ENCODE results near the gene ATAD2B.

ATAD2B gene

GRCh38 chr2:23903034-23903433, 23.9 kb downstream of the ATAD2B start:
- ChIA-PET CTCF (interaction anchor here (2.0 to 3.8 kb wide), 2 partner anchors 23 to 24 kb away, joined by 8 to 26 read pairs; partner anchors contain the start of gene ATAD2B), POLR2A (no interaction called here)
- no peak for DNase-seq (ENCODE audit: extremely low spot score)
- no peak for TF ChIP-seq CTCF (IDR thresholded peaks at IDR 0.05; ENCODE audit: control extremely low read depth, extremely low read depth, low read depth, missing control alignments)

GRCh38 chr2:23901966-23902846, 24.7 kb downstream of the ATAD2B start:
- TF ChIP-seq CTCF (IDR thresholded peaks at IDR 0.05; ENCODE audit: control extremely low read depth, extremely low read depth, low read depth, missing control alignments): no peak
- POLR2A ChIA-PET: no interaction called here
- CTCF ChIA-PET: interaction anchor here (1.3 to 2.0 kb wide), 3 partner anchors 11 to 182 kb away, joined by 3 to 8 read pairs (median 5); partner anchors contain the start of genes ATAD2B and TP53I3
- DNase-seq (ENCODE audit: extremely low spot score): no peak

- no peak for DNase-seq (ENCODE audit: extremely low spot score)
- POLR2A ChIA-PET: interaction anchor here (0.5 kb wide), 1 partner anchor 95 kb away, joined by 4 read pairs; no protein-coding TSS in a partner anchor
- no peak for TF ChIP-seq CTCF (IDR thresholded peaks at IDR 0.05; ENCODE audit: control extremely low read depth, extremely low read depth, low read depth, missing control alignments)
- CTCF ChIA-PET: interaction anchor here (0.7 to 2.0 kb wide), 5 partner anchors 20 to 184 kb away, joined by 3 to 8 read pairs (median 3); partner anchors contain the start of genes ATAD2B and TP53I3
Measured at GRCh38 chr2:23900541-23901322, 26.2 kb downstream of the ATAD2B start.

GRCh38 chr2:23900133-23900532, 26.8 kb downstream of the ATAD2B start:
- TF ChIP-seq CTCF (IDR thresholded peaks at IDR 0.05; ENCODE audit: control extremely low read depth, extremely low read depth, low read depth, missing control alignments): no peak
- ChIA-PET CTCF (interaction anchor here (1.0 to 1.7 kb wide), 5 partner anchors 21 to 184 kb away, joined by 3 to 5 read pairs (median 3); partner anchors contain the start of gene TP53I3), POLR2A (interaction anchor here (0.5 kb wide), 1 partner anchor 95 kb away, joined by 4 read pairs; no protein-coding TSS in a partner anchor)
- DNase-seq (ENCODE audit: extremely low spot score): no peak

- POLR2A ChIA-PET: no interaction called here
- DNase-seq (ENCODE audit: extremely low spot score): no peak
- CTCF ChIA-PET: interaction anchor here (1.0 to 2.2 kb wide), 4 partner anchors 11 to 56 kb away, joined by 3 to 6 read pairs (median 4); partner anchors contain the start of gene ATAD2B
- no peak for TF ChIP-seq CTCF (IDR thresholded peaks at IDR 0.05; ENCODE audit: control extremely low read depth, extremely low read depth, low read depth, missing control alignments)
Measured at GRCh38 chr2:23871206-23871605, 55.7 kb downstream of the ATAD2B start.

GRCh38 chr2:23867449-23867848, 59.5 kb downstream of the ATAD2B start:
- ChIA-PET POLR2A (no interaction called here), CTCF (interaction anchor here (1.2 kb wide), 1 partner anchor 59 kb away, joined by 3 read pairs; the partner anchor contains the start of gene ATAD2B)
- DNase-seq (ENCODE audit: extremely low spot score): no peak
- no peak for TF ChIP-seq CTCF (IDR thresholded peaks at IDR 0.05; ENCODE audit: control extremely low read depth, extremely low read depth, low read depth, missing control alignments)

Measured in GM10248 (cell line).